HG03196 (cell line): ENCODE results near the gene TAGLN.
"Not testable (repeated sequence)": the region's sequence is repeated elsewhere in the genome, so short reads cannot be mapped to it uniquely, and the experiment has no call there.

ENCODE experiments used
- ATAC-seq: cut with Tn5 transposase; IDR thresholded peaks from one replicate; pipeline ENCODE4 v1.9.1; 2021; ENCODE audit not compliant: unreplicated experiment

The TAGLN gene

GRCh38 chr11:117195258-117195657 is 3.9 kb upstream of the TAGLN start:
- ATAC-seq = no peak

- no peak for ATAC-seq
These were observed 3.4 kb upstream of the TAGLN start for GRCh38 chr11:117195761-117196160.

- no peak for ATAC-seq
These were observed 2.2 kb upstream of the TAGLN start for GRCh38 chr11:117197006-117197405.

- ATAC-seq = no peak
These were observed 1.4 kb upstream of the TAGLN start for GRCh38 chr11:117197516-117198456.

- no peak for ATAC-seq
These were observed 557 bp upstream of the TAGLN start for GRCh38 chr11:117198613-117199012.

GRCh38 chr11:117199916-117200812 is 994 bp downstream of the TAGLN start:
- ATAC-seq = no peak

- no peak for ATAC-seq
These were observed 1.9 kb downstream of the TAGLN start for GRCh38 chr11:117200813-117201657.

GRCh38 chr11:117201658-117202305 is 2.6 kb downstream of the TAGLN start:
- no peak for ATAC-seq

- no peak for ATAC-seq
These were observed 3.4 kb downstream of the TAGLN start for GRCh38 chr11:117202386-117203068.

GRCh38 chr11:117203069-117203407 is 3.9 kb downstream of the TAGLN start:
- ATAC-seq = no peak

- ATAC-seq = no peak
These were observed 5.3 kb downstream of the TAGLN start for GRCh38 chr11:117204283-117205080.

GRCh38 chr11:117205211-117205818 is 6.1 kb downstream of the TAGLN start:
- ATAC-seq = no peak

GRCh38 chr11:117206111-117206510 is 6.9 kb downstream of the TAGLN start:
- not testable (repeated sequence) for ATAC-seq

GRCh38 chr11:117206859-117207258 is 7.7 kb downstream of the TAGLN start:
- not testable (repeated sequence) for ATAC-seq

- ATAC-seq = not testable (repeated sequence)
These were observed 8.3 kb downstream of the TAGLN start for GRCh38 chr11:117207481-117207880.

- ATAC-seq = not testable (repeated sequence)
These were observed 9.5 kb downstream of the TAGLN start for GRCh38 chr11:117208710-117209109.

- not testable (repeated sequence) for ATAC-seq
These were observed 10.4 kb downstream of the TAGLN start for GRCh38 chr11:117209351-117210125.

GRCh38 chr11:117210620-117211019 is 11.4 kb downstream of the TAGLN start:
- ATAC-seq = no peak
